DMS114 treated with DMSO at 0.1 percent for 48 hours (cell line): Measurements from ENCODE around the gene SLC23A2.
"Not testable (repeated sequence)": the region's sequence is repeated elsewhere in the genome, so short reads cannot be mapped to it uniquely, and the experiment has no call there.

Experiments
- DNase-seq: peaks from one replicate; lab custom pipeline; 2025; ENCODE audit not compliant: unreplicated experiment; lab: John Stamatoyannopoulos, UW

SLC23A2 gene

DNA sequence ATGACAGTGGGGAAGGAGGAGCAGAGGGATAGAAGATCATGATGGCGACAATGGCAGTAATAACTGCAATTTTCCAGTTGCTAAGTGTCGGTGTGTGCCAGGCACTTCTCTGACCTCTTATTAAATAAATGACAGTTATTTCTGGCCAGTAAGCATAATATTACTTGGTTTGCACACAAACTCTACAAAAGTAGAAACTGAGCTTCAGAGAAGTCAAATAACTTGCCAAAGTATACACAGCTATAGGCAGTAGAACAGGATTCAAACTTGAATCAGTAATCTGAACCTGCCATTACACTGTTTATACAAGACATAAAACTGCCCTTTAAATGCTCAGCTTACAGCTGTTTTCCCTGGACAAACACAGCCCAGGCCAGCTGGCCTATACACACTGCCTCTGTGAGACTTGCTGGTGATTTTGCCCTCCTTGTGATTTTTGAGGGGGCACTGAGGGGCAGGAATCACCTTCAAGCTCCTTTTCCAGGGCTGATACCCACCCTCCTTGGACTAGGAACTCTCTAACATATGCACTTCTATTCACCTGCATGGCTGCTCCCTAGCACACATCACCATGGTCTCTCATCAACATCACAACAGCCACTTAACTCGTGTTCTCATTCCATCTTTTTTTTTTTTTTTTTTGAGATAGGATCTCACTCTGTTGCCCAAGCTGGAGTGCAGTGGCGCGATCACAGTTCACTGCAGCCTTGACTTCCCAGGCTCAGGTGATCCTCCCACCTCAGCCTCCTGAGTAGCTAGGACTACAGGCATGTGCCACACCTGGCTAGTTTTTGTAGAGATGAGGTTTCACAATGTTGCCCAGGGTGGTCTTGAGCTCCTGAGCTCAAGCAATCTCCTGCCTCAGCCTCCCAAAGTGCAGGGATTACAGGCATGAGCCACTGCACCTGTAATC lies 63.6 kb downstream of the SLC23A2 start:
- DNase-seq: no peak

- DNase-seq: no peak
Observed at GRCh38 chr20:4936851-4937406, 64.4 kb downstream of the SLC23A2 start.

DNA sequence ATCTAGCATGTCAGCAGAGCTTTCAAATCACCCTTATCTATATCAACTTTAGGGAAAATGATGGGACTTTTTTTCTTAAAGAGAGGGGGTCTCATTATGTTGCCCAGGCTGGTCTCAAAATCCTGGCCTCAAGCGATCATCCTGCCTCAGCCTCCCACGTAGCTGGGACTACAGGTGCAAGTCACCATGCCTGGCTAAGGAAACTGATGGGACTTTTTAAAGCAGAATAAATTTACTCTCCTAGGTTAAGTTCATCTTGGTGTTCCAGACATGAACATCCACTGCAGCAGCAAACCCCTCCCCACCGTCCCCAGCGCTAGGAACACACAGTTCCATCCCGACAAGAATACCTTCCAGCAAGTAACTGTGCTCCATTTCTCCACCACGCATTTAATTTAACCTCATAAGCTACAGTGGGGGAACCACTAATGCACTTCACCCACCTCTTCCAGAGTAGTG lies 64.9 kb downstream of the SLC23A2 start:
- no peak for DNase-seq

DNA sequence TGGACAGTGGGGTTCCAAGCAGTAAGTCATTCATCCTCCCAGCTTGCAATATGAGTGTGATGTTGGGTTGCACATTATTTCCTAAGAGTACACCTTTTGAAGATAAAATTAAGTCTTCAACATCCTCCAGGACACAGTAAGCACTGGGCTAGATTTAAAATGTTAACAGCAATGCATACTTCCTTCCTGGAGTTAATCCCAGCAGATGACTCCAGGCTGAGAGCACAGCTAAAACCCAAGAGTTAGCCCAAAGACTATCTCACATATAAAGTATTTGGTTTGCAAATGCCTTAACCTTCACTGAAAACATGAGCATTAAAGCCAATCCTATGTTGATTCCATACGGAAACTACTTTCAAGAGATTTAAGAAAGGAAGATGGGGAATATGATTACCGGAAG lies 69.2 kb downstream of the SLC23A2 start:
- DNase-seq: no peak

GRCh38 chr20:4929686-4930397 lies 71.5 kb downstream of the SLC23A2 start:
- no peak for DNase-seq

GRCh38 chr20:4926531-4927156 lies 74.7 kb downstream of the SLC23A2 start:
- DNase-seq: no peak

GRCh38 chr20:4925842-4926530 lies 75.3 kb downstream of the SLC23A2 start:
- no peak for DNase-seq

- DNase-seq: no peak
Observed at GRCh38 chr20:4924446-4924845, 76.9 kb downstream of the SLC23A2 start.

- DNase-seq: no peak
Observed at GRCh38 chr20:4924032-4924431, 77.3 kb downstream of the SLC23A2 start.

- no peak for DNase-seq
Observed at GRCh38 chr20:4922186-4922585, 79.1 kb downstream of the SLC23A2 start.

DNA sequence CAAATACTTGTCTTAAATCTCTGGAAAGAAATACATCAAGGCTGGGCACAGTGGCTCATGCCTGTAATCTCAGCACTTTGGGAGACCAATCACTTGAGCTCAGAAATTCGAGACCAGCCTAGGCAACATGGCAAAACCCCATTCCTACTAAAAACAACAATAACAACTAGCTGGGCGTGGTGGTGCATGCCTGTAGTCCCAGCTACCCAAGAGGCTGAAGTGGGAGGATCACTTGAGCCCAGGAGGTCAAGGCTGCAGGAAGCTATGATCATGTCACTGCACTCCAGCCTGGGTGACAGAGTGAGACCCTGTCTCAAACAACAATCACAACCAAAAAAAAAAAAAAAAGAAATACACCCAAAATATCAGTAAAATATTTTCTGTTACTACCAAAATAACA lies 80.0 kb downstream of the SLC23A2 start:
- not testable (repeated sequence) for DNase-seq

- no peak for DNase-seq
Observed at GRCh38 chr20:4920655-4921054, 80.7 kb downstream of the SLC23A2 start.

GRCh38 chr20:4920131-4920530 lies 81.2 kb downstream of the SLC23A2 start:
- no peak for DNase-seq

DNA sequence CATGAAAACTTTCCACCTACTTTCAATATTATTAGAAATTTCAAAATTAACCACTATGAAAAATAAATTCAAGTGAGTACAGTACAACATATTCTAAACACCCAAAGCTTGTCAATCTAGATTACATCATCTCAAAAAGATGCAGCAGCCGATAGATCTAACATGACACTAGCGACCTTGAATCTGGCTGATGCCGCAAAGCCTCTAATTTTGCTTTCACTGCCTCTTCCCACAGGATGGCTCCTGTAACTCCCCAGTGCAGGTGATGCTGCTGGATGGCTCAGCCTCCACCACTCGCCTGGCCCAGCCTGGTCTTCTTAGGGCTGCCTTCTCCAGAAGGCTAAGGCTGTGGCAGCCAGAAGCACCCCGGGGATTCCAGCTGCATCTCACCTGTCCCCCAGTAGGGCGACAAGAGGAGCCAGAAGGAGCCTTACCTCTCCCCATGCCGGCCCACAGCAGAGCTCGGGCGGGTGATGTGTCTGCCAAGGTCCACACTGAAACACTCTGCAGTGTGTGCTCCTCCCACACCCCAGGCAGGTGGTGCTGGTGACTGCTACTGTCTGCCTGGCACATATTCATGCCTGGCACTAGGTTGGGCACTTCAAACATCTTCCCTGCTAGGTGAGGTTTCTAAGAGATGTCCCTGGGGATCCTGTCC lies 82.1 kb downstream of the SLC23A2 start:
- DNase-seq: no peak

- no peak for DNase-seq
Observed at GRCh38 chr20:4918473-4918872, 82.8 kb downstream of the SLC23A2 start.

DNA sequence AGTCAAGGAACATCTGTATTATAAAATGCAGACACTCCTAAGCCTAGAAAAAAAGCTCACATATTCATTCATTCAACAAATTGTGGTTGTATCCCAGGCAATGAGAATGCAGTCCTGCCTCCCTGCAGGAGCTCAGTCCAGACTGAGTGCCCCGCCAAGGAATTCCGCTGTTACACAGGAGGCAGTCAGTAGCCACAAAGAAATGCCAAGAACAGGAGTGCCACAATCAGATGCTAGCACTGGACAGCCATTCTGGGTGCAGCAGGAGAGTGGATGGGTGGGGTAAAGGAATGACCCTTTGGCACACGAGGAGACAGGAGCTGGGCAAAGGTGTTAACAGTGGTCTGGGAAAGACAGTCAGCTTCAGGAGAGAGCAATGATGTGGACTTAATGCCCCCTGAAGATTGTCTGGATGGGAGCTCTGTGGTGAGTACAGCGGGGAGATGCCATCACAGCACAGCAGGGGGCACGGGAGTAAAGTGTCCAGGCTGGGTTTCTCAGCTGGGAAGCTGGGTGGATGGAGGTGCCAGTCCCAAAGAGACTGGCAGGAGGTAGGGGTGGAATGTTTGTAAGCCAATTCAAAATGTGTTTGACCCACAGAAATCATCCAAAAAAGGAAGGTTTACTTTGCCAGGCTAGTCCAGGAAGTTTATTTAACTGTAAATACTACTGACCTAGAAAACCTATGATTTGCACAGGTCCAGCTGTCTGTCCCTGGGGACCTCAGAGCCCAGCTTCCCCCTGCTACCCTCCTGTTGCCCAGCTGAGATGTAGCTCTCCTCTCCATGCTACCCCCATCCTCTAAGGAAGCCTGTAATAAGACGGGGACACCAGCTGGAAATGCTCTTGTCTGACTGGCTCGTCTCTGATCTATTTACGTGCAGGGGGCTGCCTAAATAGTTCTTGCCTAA lies 84.1 kb downstream of the SLC23A2 start:
- no peak for DNase-seq

GRCh38 chr20:4913147-4913546 lies 88.2 kb downstream of the SLC23A2 start:
- no peak for DNase-seq

- no peak for DNase-seq
Observed at GRCh38 chr20:4912380-4913142, 88.7 kb downstream of the SLC23A2 start.

GRCh38 chr20:4910951-4911350 lies 90.4 kb downstream of the SLC23A2 start:
- no peak for DNase-seq
